PC-3 (cell line): Measurements from ENCODE around the gene SEMA3B. TPM values are rescaled to one million over a fixed set of nuclear protein-coding genes. Genes with fewer than 3 reads are reported as not detected.

Experiments used
- ATAC-seq: fragments of 200-7000 bp; cut with Tn5 transposase; 2 replicates; pipeline ENCODE4 v1.9.1; 2020; ENCODE audit warnings: mild to moderate bottlenecking, moderate library complexity
- BruUV-seq: library from RNA; stranded (reverse); fragments of 400-500 nt; replicated peaks from 2 replicates; lab custom pipeline; 2021; lab: Mats Ljungman, UMichigan
- CTCF ChIA-PET: fragments of 300-600 bp; sonication (Branson Sonifier 250); formaldehyde crosslinking; loops from one replicate; lab custom pipeline; 2022; ENCODE audit warnings: antibody characterized with exemption; lab: Charles Lee
- POLR2A ChIA-PET: fragments of 300-600 bp; sonication (Branson Sonifier 250); formaldehyde crosslinking; loops from one replicate; lab custom pipeline; 2022; ENCODE audit warnings: antibody characterized with exemption; ENCODE audit not compliant: unreplicated experiment; lab: Charles Lee
- DNase-seq: peaks from one replicate; pipeline ENCODE4 v3.0.0-alpha.2; 2015
- H2AFZ ChIP-seq: fragments of 300-600 bp; sonication (generic); 2 replicates; pipeline ENCODE4 v1.6.0; 2016; ENCODE audit warnings: antibody characterized with exemption, low read length
- H3F3A ChIP-seq: fragments of 300-600 bp; sonication (generic); one replicate; pipeline ENCODE4 v1.6.0; 2017; ENCODE audit warnings: antibody characterized with exemption, low read length, control low read depth, mild to moderate bottlenecking; ENCODE audit not compliant: unreplicated experiment
- H3K27ac ChIP-seq: fragments of 300-600 bp; sonication (generic); 2 replicates; pipeline ENCODE4 v1.5.1; 2016; ENCODE audit warnings: mild to moderate bottlenecking, low read length
- H3K27me3 ChIP-seq: fragments of 300-600 bp; sonication (generic); 2 replicates; pipeline ENCODE4 v1.6.1; 2016; ENCODE audit warnings: low read length, mixed read lengths
- H3K36me3 ChIP-seq: fragments of 300-600 bp; sonication (generic); 2 replicates; pipeline ENCODE4 v1.6.1; 2016; ENCODE audit warnings: low read depth, mixed run types, low read length, mixed read lengths
- H3K4me1 ChIP-seq: fragments of 300-600 bp; sonication (generic); 2 replicates; pipeline ENCODE4 v1.5.1; 2016; ENCODE audit warnings: low read length; ENCODE audit not compliant: insufficient read depth
- H3K4me2 ChIP-seq: fragments of 300-600 bp; sonication (generic); 2 replicates; pipeline ENCODE4 v1.6.0; 2016; ENCODE audit warnings: low read length
- H3K4me3 ChIP-seq: fragments of 300-600 bp; sonication (generic); 2 replicates; pipeline ENCODE4 v1.5.1; 2016; ENCODE audit warnings: mild to moderate bottlenecking, low read length, mixed read lengths
- H3K79me2 ChIP-seq: fragments of 300-600 bp; sonication (generic); 2 replicates; pipeline ENCODE4 v1.6.1; 2017; ENCODE audit warnings: low read length, mixed read lengths
- H3K9ac ChIP-seq: fragments of 300-600 bp; sonication (generic); 2 replicates; pipeline ENCODE4 v1.6.0; 2016; ENCODE audit warnings: mild to moderate bottlenecking, low read length
- H3K9me2 ChIP-seq: fragments of 300-600 bp; sonication (generic); replicated peaks from 2 replicates; pipeline ENCODE4 v1.6.1; 2016; ENCODE audit warnings: mixed run types, low read length, mixed read lengths
- H3K9me3 ChIP-seq: fragments of 300-600 bp; sonication (generic); 2 replicates; pipeline ENCODE4 v1.6.1; 2016; ENCODE audit warnings: low read length, mixed read lengths
- H4K20me1 ChIP-seq: fragments of 300-600 bp; sonication (generic); 2 replicates; pipeline ENCODE4 v1.6.1; 2016; ENCODE audit warnings: low read length, mixed read lengths
- CTCF ChIP-seq: fragments of 300-600 bp; sonication (generic); conservative IDR thresholded peaks from 2 replicates; pipeline ENCODE4 v1.5.1; 2017; ENCODE audit warnings: antibody characterized with exemption, low read depth, mild to moderate bottlenecking, low read length
- EZH2 ChIP-seq: fragments of 300-600 bp; sonication (generic); IDR thresholded peaks from one replicate; pipeline ENCODE4 v1.6.1; 2017; ENCODE audit warnings: antibody characterized with exemption, mild to moderate bottlenecking, low read length; ENCODE audit not compliant: unreplicated experiment
- EZH2phosphoT487 ChIP-seq: fragments of 300-600 bp; sonication (generic); IDR thresholded peaks from 2 replicates; pipeline ENCODE4 v1.6.1; 2018; ENCODE audit warnings: mild to moderate bottlenecking, antibody characterized with exemption, low read length, borderline replicate concordance
- intact Hi-C: fragments of 100-400 bp; cut with micrococcal nuclease; formaldehyde crosslinking; loops from 2 replicates; pipeline ENCODE4 v1.9.0; 2023
- total RNA-seq: library from RNA; depleted of rRNA; stranded (reverse); fragments of >200 nt; gene quantifications from 2 replicates; pipeline ENCODE4 v1.2.3, GENCODE V29; 2014

Gene SEMA3B
- total RNA-seq, 1 experiment from 2014 or later, result 40.1 TPM

DNA sequence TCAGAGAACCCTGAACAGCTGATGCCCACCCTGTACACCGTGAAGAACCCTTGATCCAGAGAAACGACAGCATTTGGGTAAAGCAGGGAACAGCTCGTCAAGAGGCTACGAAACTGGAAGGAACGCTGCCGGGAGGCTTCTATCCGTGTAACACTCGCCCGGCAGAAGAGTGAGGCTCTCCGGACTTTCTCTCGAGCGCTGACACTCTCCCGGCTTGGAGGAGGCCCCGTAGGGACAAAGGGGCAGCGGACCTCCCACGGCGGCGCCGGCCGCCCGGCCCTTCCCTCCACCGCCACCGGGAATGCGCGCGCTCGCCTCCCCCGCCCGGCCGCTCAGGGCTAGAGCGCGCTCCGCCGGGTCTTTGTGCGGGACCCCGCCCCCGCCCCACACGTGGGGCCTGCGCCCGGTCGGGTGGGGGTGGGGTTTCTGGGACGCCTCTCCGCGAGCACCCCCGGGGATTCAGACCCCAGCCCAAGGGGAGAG lies 51.9 kb downstream of the SEMA3B start:
- no TSS peak for BruUV-seq
- ChIA-PET CTCF (interaction anchor here (0.6 to 1.0 kb wide), 9 partner anchors 15 to 1361 kb away, joined by 4 to 10 read pairs (median 6); partner anchors contain the start of genes HYAL3 and NAA80), POLR2A (no interaction called here)
- Histone ChIP-seq H3F3A (peaks cover 13% of the 10 kb centered on the region), H3K9me2 (no peaks in the 10 kb centered on the region), H2AFZ (peak overlapping the region; percentile 92), H4K20me1 (no peaks in the 10 kb centered on the region), H3K4me2 (peak overlapping the region; percentile 99), H3K4me3 (peak overlapping the region; percentile 97), H3K9ac (peak overlapping the region; percentile 93), H3K79me2 (peaks cover 30% of the 10 kb centered on the region), H3K9me3 (no peaks in the 10 kb centered on the region), H3K4me1 (peaks cover 47% of the 10 kb centered on the region), H3K27me3 (no peaks in the 10 kb centered on the region), H3K36me3 (peaks cover 6% of the 10 kb centered on the region), H3K27ac (peak overlapping the region; percentile 86)
- TF ChIP-seq CTCF, result no peak
- TF ChIP-seq EZH2, result no peak
- no peak for TF ChIP-seq EZH2phosphoT487
- intact Hi-C loops, result loop anchor here (1.0 to 5.0 kb wide), 2 partner anchors 22 to 124 kb away; partner anchors contain the start of genes HYAL3 and NAA80
- ATAC-seq, result peak; percentile 35
- peak; percentile 78 for DNase-seq

GRCh38 chr3:50321336-50322114 lies 52.6 kb downstream of the SEMA3B start:
- Histone ChIP-seq H3K4me3 (peak overlapping the region; percentile 97), H3F3A (peaks cover 13% of the 10 kb centered on the region), H3K9me2 (no peaks in the 10 kb centered on the region), H3K9ac (peak overlapping the region; percentile 93), H3K27me3 (no peaks in the 10 kb centered on the region), H3K79me2 (peaks cover 34% of the 10 kb centered on the region), H3K4me2 (peak overlapping the region; percentile 99), H3K4me1 (peaks cover 41% of the 10 kb centered on the region), H2AFZ (peak overlapping the region; percentile 92), H3K27ac (peak overlapping the region; percentile 86), H3K9me3 (no peaks in the 10 kb centered on the region), H3K36me3 (peaks cover 6% of the 10 kb centered on the region), H4K20me1 (no peaks in the 10 kb centered on the region)
- BruUV-seq, result TSS peak; percentile 12
- ChIA-PET POLR2A (no interaction called here), CTCF (interaction anchor here (0.6 to 1.0 kb wide), 9 partner anchors 15 to 1361 kb away, joined by 4 to 10 read pairs (median 6); partner anchors contain the start of genes HYAL3 and NAA80)
- DNase-seq (peak; percentile 89), ATAC-seq (peak; percentile 66)
- peak; percentile 70 for TF ChIP-seq CTCF
- no peak for TF ChIP-seq EZH2phosphoT487
- TF ChIP-seq EZH2, result no peak
- intact Hi-C loops, result loop anchor here (1.0 to 5.0 kb wide), 2 partner anchors 22 to 124 kb away; partner anchors contain the start of genes HYAL3 and NAA80
